ENCODE data around the gene FOXL3. TPM values are rescaled to one million over a fixed set of nuclear protein-coding genes. Genes with fewer than 3 reads are reported as not detected.

FOXL3 gene
- total RNA-seq, 1 experiment from 2014 or later = not detected

DNA sequence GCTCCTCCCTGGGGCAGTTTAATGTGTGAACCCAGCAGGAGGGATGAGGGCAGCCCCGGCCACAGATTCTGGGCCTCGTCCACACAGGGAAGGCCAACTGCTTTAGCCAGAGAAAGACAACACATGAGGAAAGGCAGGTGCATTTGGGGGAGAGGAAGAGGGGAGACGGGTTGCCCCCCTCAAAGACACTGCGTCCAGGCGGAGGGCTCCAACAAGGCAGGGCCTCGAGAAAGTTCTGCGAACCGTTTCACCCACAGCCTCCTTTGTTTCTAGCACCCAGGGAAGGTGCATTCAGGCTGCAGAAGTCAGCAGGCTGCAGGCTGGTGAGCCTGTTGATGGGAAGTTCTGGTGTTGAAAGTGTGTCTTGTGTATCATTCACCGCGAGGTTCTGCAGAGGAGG lies 10.1 kb downstream of the FOXL3 start:
- CTCF ChIA-PET = no interaction called here

More for the DNA sequence above, 10.1 kb downstream of the FOXL3 start:
- TF ChIP-seq, protein P1, sequence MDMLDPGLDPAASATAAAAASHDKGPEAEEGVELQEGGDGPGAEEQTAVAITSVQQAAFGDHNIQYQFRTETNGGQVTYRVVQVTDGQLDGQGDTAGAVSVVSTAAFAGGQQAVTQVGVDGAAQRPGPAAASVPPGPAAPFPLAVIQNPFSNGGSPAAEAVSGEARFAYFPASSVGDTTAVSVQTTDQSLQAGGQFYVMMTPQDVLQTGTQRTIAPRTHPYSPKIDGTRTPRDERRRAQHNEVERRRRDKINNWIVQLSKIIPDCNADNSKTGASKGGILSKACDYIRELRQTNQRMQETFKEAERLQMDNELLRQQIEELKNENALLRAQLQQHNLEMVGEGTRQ (CRISPR knock-in tag; IDR thresholded peaks at IDR 0.05) = no peak
- TF ChIP-seq, protein P2, sequence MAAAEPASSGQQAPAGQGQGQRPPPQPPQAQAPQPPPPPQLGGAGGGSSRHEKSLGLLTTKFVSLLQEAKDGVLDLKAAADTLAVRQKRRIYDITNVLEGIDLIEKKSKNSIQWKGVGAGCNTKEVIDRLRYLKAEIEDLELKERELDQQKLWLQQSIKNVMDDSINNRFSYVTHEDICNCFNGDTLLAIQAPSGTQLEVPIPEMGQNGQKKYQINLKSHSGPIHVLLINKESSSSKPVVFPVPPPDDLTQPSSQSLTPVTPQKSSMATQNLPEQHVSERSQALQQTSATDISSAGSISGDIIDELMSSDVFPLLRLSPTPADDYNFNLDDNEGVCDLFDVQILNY (CRISPR knock-in tag; IDR thresholded peaks at IDR 0.05) = no peak
- TF ChIP-seq, protein P3, sequence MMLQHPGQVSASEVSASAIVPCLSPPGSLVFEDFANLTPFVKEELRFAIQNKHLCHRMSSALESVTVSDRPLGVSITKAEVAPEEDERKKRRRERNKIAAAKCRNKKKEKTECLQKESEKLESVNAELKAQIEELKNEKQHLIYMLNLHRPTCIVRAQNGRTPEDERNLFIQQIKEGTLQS (CRISPR knock-in tag; conservative IDR thresholded peaks at IDR 0.05) = no peak
- TF ChIP-seq, protein P4, sequence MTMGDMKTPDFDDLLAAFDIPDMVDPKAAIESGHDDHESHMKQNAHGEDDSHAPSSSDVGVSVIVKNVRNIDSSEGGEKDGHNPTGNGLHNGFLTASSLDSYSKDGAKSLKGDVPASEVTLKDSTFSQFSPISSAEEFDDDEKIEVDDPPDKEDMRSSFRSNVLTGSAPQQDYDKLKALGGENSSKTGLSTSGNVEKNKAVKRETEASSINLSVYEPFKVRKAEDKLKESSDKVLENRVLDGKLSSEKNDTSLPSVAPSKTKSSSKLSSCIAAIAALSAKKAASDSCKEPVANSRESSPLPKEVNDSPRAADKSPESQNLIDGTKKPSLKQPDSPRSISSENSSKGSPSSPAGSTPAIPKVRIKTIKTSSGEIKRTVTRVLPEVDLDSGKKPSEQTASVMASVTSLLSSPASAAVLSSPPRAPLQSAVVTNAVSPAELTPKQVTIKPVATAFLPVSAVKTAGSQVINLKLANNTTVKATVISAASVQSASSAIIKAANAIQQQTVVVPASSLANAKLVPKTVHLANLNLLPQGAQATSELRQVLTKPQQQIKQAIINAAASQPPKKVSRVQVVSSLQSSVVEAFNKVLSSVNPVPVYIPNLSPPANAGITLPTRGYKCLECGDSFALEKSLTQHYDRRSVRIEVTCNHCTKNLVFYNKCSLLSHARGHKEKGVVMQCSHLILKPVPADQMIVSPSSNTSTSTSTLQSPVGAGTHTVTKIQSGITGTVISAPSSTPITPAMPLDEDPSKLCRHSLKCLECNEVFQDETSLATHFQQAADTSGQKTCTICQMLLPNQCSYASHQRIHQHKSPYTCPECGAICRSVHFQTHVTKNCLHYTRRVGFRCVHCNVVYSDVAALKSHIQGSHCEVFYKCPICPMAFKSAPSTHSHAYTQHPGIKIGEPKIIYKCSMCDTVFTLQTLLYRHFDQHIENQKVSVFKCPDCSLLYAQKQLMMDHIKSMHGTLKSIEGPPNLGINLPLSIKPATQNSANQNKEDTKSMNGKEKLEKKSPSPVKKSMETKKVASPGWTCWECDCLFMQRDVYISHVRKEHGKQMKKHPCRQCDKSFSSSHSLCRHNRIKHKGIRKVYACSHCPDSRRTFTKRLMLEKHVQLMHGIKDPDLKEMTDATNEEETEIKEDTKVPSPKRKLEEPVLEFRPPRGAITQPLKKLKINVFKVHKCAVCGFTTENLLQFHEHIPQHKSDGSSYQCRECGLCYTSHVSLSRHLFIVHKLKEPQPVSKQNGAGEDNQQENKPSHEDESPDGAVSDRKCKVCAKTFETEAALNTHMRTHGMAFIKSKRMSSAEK (CRISPR knock-in tag; IDR thresholded peaks at IDR 0.05; ENCODE audit: borderline replicate concordance) = no peak
- TF ChIP-seq, protein P5, sequence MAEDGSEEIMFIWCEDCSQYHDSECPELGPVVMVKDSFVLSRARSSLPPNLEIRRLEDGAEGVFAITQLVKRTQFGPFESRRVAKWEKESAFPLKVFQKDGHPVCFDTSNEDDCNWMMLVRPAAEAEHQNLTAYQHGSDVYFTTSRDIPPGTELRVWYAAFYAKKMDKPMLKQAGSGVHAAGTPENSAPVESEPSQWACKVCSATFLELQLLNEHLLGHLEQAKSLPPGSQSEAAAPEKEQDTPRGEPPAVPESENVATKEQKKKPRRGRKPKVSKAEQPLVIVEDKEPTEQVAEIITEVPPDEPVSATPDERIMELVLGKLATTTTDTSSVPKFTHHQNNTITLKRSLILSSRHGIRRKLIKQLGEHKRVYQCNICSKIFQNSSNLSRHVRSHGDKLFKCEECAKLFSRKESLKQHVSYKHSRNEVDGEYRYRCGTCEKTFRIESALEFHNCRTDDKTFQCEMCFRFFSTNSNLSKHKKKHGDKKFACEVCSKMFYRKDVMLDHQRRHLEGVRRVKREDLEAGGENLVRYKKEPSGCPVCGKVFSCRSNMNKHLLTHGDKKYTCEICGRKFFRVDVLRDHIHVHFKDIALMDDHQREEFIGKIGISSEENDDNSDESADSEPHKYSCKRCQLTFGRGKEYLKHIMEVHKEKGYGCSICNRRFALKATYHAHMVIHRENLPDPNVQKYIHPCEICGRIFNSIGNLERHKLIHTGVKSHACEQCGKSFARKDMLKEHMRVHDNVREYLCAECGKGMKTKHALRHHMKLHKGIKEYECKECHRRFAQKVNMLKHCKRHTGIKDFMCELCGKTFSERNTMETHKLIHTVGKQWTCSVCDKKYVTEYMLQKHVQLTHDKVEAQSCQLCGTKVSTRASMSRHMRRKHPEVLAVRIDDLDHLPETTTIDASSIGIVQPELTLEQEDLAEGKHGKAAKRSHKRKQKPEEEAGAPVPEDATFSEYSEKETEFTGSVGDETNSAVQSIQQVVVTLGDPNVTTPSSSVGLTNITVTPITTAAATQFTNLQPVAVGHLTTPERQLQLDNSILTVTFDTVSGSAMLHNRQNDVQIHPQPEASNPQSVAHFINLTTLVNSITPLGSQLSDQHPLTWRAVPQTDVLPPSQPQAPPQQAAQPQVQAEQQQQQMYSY (CRISPR knock-in tag; IDR thresholded peaks at IDR 0.05) = no peak
- no peak for TF ChIP-seq ATF1 (CRISPR knock-in tag; IDR thresholded peaks at IDR 0.05)
- TF ChIP-seq MXD4 (CRISPR knock-in tag; IDR thresholded peaks at IDR 0.05; ENCODE audit: borderline replicate concordance) = no peak
- no peak for TF ChIP-seq TP53 (CRISPR knock-in tag; IDR thresholded peaks at IDR 0.05)
- TF ChIP-seq, protein P6, sequence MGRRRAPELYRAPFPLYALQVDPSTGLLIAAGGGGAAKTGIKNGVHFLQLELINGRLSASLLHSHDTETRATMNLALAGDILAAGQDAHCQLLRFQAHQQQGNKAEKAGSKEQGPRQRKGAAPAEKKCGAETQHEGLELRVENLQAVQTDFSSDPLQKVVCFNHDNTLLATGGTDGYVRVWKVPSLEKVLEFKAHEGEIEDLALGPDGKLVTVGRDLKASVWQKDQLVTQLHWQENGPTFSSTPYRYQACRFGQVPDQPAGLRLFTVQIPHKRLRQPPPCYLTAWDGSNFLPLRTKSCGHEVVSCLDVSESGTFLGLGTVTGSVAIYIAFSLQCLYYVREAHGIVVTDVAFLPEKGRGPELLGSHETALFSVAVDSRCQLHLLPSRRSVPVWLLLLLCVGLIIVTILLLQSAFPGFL (CRISPR knock-in tag; IDR thresholded peaks at IDR 0.05; ENCODE audit: borderline replicate concordance) = no peak
- no peak for TF ChIP-seq JUN (CRISPR knock-in tag; IDR thresholded peaks at IDR 0.05)
- TF ChIP-seq, protein P7, sequence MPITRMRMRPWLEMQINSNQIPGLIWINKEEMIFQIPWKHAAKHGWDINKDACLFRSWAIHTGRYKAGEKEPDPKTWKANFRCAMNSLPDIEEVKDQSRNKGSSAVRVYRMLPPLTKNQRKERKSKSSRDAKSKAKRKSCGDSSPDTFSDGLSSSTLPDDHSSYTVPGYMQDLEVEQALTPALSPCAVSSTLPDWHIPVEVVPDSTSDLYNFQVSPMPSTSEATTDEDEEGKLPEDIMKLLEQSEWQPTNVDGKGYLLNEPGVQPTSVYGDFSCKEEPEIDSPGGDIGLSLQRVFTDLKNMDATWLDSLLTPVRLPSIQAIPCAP (CRISPR knock-in tag; IDR thresholded peaks at IDR 0.05) = no peak
- TF ChIP-seq ZNF423 (CRISPR knock-in tag; IDR thresholded peaks at IDR 0.05) = no peak
- no peak for TF ChIP-seq FOXK1 (CRISPR knock-in tag; IDR thresholded peaks at IDR 0.05)
- no peak for TF ChIP-seq ZNF121 (CRISPR knock-in tag; IDR thresholded peaks at IDR 0.05)
- TF ChIP-seq, protein P8, sequence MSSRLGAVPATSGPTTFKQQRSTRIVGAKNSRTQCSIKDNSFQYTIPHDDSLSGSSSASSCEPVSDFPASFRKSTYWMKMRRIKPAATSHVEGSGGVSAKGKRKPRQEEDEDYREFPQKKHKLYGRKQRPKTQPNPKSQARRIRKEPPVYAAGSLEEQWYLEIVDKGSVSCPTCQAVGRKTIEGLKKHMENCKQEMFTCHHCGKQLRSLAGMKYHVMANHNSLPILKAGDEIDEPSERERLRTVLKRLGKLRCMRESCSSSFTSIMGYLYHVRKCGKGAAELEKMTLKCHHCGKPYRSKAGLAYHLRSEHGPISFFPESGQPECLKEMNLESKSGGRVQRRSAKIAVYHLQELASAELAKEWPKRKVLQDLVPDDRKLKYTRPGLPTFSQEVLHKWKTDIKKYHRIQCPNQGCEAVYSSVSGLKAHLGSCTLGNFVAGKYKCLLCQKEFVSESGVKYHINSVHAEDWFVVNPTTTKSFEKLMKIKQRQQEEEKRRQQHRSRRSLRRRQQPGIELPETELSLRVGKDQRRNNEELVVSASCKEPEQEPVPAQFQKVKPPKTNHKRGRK (CRISPR knock-in tag; IDR thresholded peaks at IDR 0.05; ENCODE audit: borderline replicate concordance) = no peak
- H3K4me1 Mint-ChIP-seq = no peaks in the 10 kb centered on the region
- ATAC-seq = no peak
- no peaks in the 10 kb centered on the region for H3K27me3 Mint-ChIP-seq (ENCODE audit: low read depth)
- H3K9me3 Mint-ChIP-seq = peaks cover 9% of the 10 kb centered on the region
- H3K36me3 Mint-ChIP-seq = peaks cover 3% of the 10 kb centered on the region; the same call in 1 of the 2 replicates
- H3K27ac Mint-ChIP-seq = 0 out of 2 replicates have a peak overlapping the region, but pooled peaks have one; percentile 19
- no peak for DNase-seq (ENCODE audit: low spot score)
- H3K4me3 Mint-ChIP-seq = no peak overlapping the region
- POLR2A ChIA-PET = no interaction called here
